ENCODE data around the gene CAGE1.

CAGE1 gene

GRCh38 chr6:7421066-7421465, 31.5 kb upstream of the CAGE1 start:
- no peak for TF ChIP-seq CTCF (IDR thresholded peaks at IDR 0.05; ENCODE audit: low read depth, low read length, poor library complexity, severe bottlenecking)
- TF ChIP-seq EZH2phosphoT487 (IDR thresholded peaks at IDR 0.05; ENCODE audit: borderline replicate concordance, low read length), result no peak
- H3K27me3 ChIP-seq (ENCODE audit: control insufficient read depth, low read length), result no peaks in the 10 kb centered on the region
- peaks cover 2% of the 10 kb centered on the region; the same call in 1 of the 2 replicates for H3F3A ChIP-seq (ENCODE audit: control insufficient read depth, insufficient read depth)
- H3K4me2 ChIP-seq (ENCODE audit: low read length), result no peak overlapping the region
- peaks cover 23% of the 10 kb centered on the region for H3K36me3 ChIP-seq (ENCODE audit: control insufficient read depth, low read length)
- H3K4me3 ChIP-seq (ENCODE audit: low read length), result no peak overlapping the region
- no peaks in the 10 kb centered on the region for H3K79me2 ChIP-seq (ENCODE audit: control insufficient read depth, low read length)
- H3K27ac ChIP-seq (ENCODE audit: low read depth, low read length), result no peak overlapping the region
- H3K9me3 ChIP-seq (ENCODE audit: control insufficient read depth, insufficient read depth, low read length), result no peaks in the 10 kb centered on the region
- no peaks in the 10 kb centered on the region for H3K4me1 ChIP-seq (ENCODE audit: control insufficient read depth, low read length)
- no peaks in the 10 kb centered on the region for H4K20me1 ChIP-seq (ENCODE audit: control insufficient read depth, insufficient read depth, low read depth, low read length)
- H3K9me2 ChIP-seq (replicated peaks; ENCODE audit: control insufficient read depth, low read length), result no peaks in the 10 kb centered on the region

GRCh38 chr6:7419065-7419464, 29.5 kb upstream of the CAGE1 start:
- peaks cover 2% of the 10 kb centered on the region; the same call in 1 of the 2 replicates for H3F3A ChIP-seq (ENCODE audit: control insufficient read depth, insufficient read depth)
- TF ChIP-seq EZH2phosphoT487 (IDR thresholded peaks at IDR 0.05; ENCODE audit: borderline replicate concordance, low read length) (no peak), CTCF (IDR thresholded peaks at IDR 0.05; ENCODE audit: low read depth, low read length, poor library complexity, severe bottlenecking) (no peak)
- no peak overlapping the region for H3K4me3 ChIP-seq (ENCODE audit: low read length)
- no peaks in the 10 kb centered on the region for H4K20me1 ChIP-seq (ENCODE audit: control insufficient read depth, insufficient read depth, low read depth, low read length)
- H3K4me2 ChIP-seq (ENCODE audit: low read length), result no peak overlapping the region
- no peaks in the 10 kb centered on the region for H3K79me2 ChIP-seq (ENCODE audit: control insufficient read depth, low read length)
- no peaks in the 10 kb centered on the region for H3K9me3 ChIP-seq (ENCODE audit: control insufficient read depth, insufficient read depth, low read length)
- H3K36me3 ChIP-seq (ENCODE audit: control insufficient read depth, low read length), result peaks cover 43% of the 10 kb centered on the region
- no peaks in the 10 kb centered on the region for H3K9me2 ChIP-seq (replicated peaks; ENCODE audit: control insufficient read depth, low read length)
- H3K27ac ChIP-seq (ENCODE audit: low read depth, low read length), result no peak overlapping the region
- H3K27me3 ChIP-seq (ENCODE audit: control insufficient read depth, low read length), result no peaks in the 10 kb centered on the region
- H3K4me1 ChIP-seq (ENCODE audit: control insufficient read depth, low read length), result no peaks in the 10 kb centered on the region

GRCh38 chr6:7418238-7418905, 28.8 kb upstream of the CAGE1 start:
- H3K4me3 ChIP-seq (ENCODE audit: low read length), result no peak overlapping the region
- no peaks in the 10 kb centered on the region for H3K4me1 ChIP-seq (ENCODE audit: control insufficient read depth, low read length)
- no peaks in the 10 kb centered on the region for H4K20me1 ChIP-seq (ENCODE audit: control insufficient read depth, insufficient read depth, low read depth, low read length)
- no peak overlapping the region for H3K27ac ChIP-seq (ENCODE audit: low read depth, low read length)
- peaks cover 2% of the 10 kb centered on the region; the same call in 1 of the 2 replicates for H3F3A ChIP-seq (ENCODE audit: control insufficient read depth, insufficient read depth)
- H3K9me3 ChIP-seq (ENCODE audit: control insufficient read depth, insufficient read depth, low read length), result no peaks in the 10 kb centered on the region
- no peaks in the 10 kb centered on the region for H3K79me2 ChIP-seq (ENCODE audit: control insufficient read depth, low read length)
- peaks cover 50% of the 10 kb centered on the region for H3K36me3 ChIP-seq (ENCODE audit: control insufficient read depth, low read length)
- no peaks in the 10 kb centered on the region for H3K9me2 ChIP-seq (replicated peaks; ENCODE audit: control insufficient read depth, low read length)
- no peak for TF ChIP-seq EZH2phosphoT487 (IDR thresholded peaks at IDR 0.05; ENCODE audit: borderline replicate concordance, low read length)
- no peak for TF ChIP-seq CTCF (IDR thresholded peaks at IDR 0.05; ENCODE audit: low read depth, low read length, poor library complexity, severe bottlenecking)
- no peak overlapping the region for H3K4me2 ChIP-seq (ENCODE audit: low read length)
- no peaks in the 10 kb centered on the region for H3K27me3 ChIP-seq (ENCODE audit: control insufficient read depth, low read length)
